Fibroblast of the aortic adventitia (primary cell): ENCODE results near the gene ECT2. TPM values are rescaled to one million over a fixed set of nuclear protein-coding genes. Genes with fewer than 3 reads are reported as not detected.

Experiments
- DNase-seq: peaks from one replicate; pipeline ENCODE4 v3.0.0-alpha.2; 2010; ENCODE audit warnings: low read depth
- H3K4me3 ChIP-seq: 2 replicates; pipeline ENCODE4 v1.5.1; 2011; ENCODE audit warnings: low read depth, mild to moderate bottlenecking, control low read depth, low read length, moderate library complexity
- total RNA-seq: library from RNA; depleted of rRNA; stranded (reverse); fragments of >200 nt; gene quantifications from 2 replicates; pipeline ENCODE4 v1.2.3, GENCODE V29; 2012; ENCODE audit warnings: low replicate concordance
- TF ChIP-seq, protein P1 (sequence below): IDR thresholded peaks from 2 replicates; pipeline ENCODE4 v1.5.1; 2011; ENCODE audit warnings: mild to moderate bottlenecking, low read length, control low read depth, inconsistent platforms; ENCODE audit not compliant: insufficient read depth

The ECT2 gene
- total RNA-seq, 1 donor = 70.8 TPM

GRCh38 chr3:172808969-172809546, 58.5 kb downstream of the ECT2 start:
- peak; percentile 85 for DNase-seq
- TF ChIP-seq, protein P1, sequence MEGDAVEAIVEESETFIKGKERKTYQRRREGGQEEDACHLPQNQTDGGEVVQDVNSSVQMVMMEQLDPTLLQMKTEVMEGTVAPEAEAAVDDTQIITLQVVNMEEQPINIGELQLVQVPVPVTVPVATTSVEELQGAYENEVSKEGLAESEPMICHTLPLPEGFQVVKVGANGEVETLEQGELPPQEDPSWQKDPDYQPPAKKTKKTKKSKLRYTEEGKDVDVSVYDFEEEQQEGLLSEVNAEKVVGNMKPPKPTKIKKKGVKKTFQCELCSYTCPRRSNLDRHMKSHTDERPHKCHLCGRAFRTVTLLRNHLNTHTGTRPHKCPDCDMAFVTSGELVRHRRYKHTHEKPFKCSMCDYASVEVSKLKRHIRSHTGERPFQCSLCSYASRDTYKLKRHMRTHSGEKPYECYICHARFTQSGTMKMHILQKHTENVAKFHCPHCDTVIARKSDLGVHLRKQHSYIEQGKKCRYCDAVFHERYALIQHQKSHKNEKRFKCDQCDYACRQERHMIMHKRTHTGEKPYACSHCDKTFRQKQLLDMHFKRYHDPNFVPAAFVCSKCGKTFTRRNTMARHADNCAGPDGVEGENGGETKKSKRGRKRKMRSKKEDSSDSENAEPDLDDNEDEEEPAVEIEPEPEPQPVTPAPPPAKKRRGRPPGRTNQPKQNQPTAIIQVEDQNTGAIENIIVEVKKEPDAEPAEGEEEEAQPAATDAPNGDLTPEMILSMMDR = no peak
- no peak overlapping the region for H3K4me3 ChIP-seq

GRCh38 chr3:172811099-172811498, 60.6 kb downstream of the ECT2 start:
- DNase-seq = no peak
- TF ChIP-seq, protein P1 = no peak
- H3K4me3 ChIP-seq = no peak overlapping the region

GRCh38 chr3:172813462-172813861, 62.9 kb downstream of the ECT2 start:
- no peak for DNase-seq
- TF ChIP-seq, protein P1 = no peak
- no peak overlapping the region for H3K4me3 ChIP-seq

GRCh38 chr3:172814738-172815137, 64.2 kb downstream of the ECT2 start:
- no peak overlapping the region for H3K4me3 ChIP-seq
- TF ChIP-seq, protein P1 = no peak
- DNase-seq = no peak

DNA sequence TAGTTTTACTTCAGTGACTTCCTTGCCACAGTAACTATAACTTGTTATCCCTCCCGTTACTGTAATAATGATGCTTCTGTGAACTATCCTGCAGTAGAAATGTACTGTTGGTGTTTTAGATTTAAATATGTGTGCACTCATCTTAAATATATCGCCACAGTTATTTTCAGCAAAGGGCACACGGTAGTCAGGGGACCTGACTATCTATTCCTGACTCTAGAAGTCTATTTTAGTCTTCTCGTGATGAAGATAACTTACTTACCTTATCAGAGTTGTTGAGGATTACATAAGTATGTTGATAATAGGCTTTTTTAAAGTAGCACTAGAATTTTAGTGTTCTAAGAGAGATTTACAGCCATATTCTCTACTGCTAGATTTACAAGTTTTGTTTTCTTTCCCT, 65.3 kb downstream of the ECT2 start:
- TF ChIP-seq, protein P1 = no peak
- no peak overlapping the region for H3K4me3 ChIP-seq
- DNase-seq = no peak

GRCh38 chr3:172816281-172816680, 65.8 kb downstream of the ECT2 start:
- H3K4me3 ChIP-seq = no peak overlapping the region
- TF ChIP-seq, protein P1 = no peak
- no peak for DNase-seq

- no peak overlapping the region for H3K4me3 ChIP-seq
- TF ChIP-seq, protein P1 = no peak
- DNase-seq = no peak
Measured at GRCh38 chr3:172816968-172817367, 66.4 kb downstream of the ECT2 start.
